ENCODE measurements around the gene SLC38A7. TPM values are rescaled to one million over a fixed set of nuclear protein-coding genes. Genes with fewer than 3 reads are reported as not detected.

Gene SLC38A7
- total and polyA plus RNA-seq, 2 of the 13 experiments (the other 11 are each of a cell fraction or from before 2014, with no cell fraction given): 13.2 to 14.1 TPM

- peak; percentile 55; the same call in 1 of the 2 replicates for TF ChIP-seq RXRB (CRISPR knock-in tag; IDR thresholded peaks at IDR 0.05; ENCODE audit: borderline replicate concordance)
- no peak for TF ChIP-seq ZNF10 (CRISPR knock-in tag; IDR thresholded peaks at IDR 0.05; ENCODE audit: borderline replicate concordance, low read depth)
- peak; percentile 82 for TF ChIP-seq SPEN (CRISPR knock-in tag; IDR thresholded peaks at IDR 0.05; ENCODE audit: low read depth)
- TF ChIP-seq ZNF276 (CRISPR knock-in tag; IDR thresholded peaks at IDR 0.05; ENCODE audit: low read depth): 0 out of 2 replicates have a peak, but pooled peaks have one; percentile 58
- TF ChIP-seq ZNF737 (CRISPR knock-in tag; IDR thresholded peaks at IDR 0.05; ENCODE audit: borderline replicate concordance): peak; percentile 77; the same call in 1 of the 2 replicates
- no peak for TF ChIP-seq ZNF615 (CRISPR knock-in tag; IDR thresholded peaks at IDR 0.05; ENCODE audit: borderline replicate concordance)
- peak; percentile 34 for TF ChIP-seq ZNF331 (CRISPR knock-in tag; IDR thresholded peaks at IDR 0.05)
- TF ChIP-seq ZNF33B (CRISPR knock-in tag; IDR thresholded peaks at IDR 0.05): peak; percentile 74; the same call in 1 of the 2 replicates
- TF ChIP-seq KDM5B (CRISPR knock-in tag; IDR thresholded peaks at IDR 0.05; ENCODE audit: borderline replicate concordance): peak; percentile 91; the same call in 1 of the 2 replicates
- TF ChIP-seq ZBTB8A (CRISPR knock-in tag; IDR thresholded peaks at IDR 0.05; ENCODE audit: borderline replicate concordance, low read depth): peak; percentile 63; the same call in 1 of the 2 replicates
- TF ChIP-seq ZNF609 (CRISPR knock-in tag; IDR thresholded peaks at IDR 0.05; ENCODE audit: borderline replicate concordance): 0 out of 2 replicates have a peak, but pooled peaks have one; percentile 12
- TF ChIP-seq ZXDC (CRISPR knock-in tag; IDR thresholded peaks at IDR 0.05): peak; percentile 66
- TF ChIP-seq FOXA1 (IDR thresholded peaks at IDR 0.05): no peak
- TF ChIP-seq FOXA1 (CRISPR knock-in tag; IDR thresholded peaks at IDR 0.05): 0 out of 2 replicates have a peak, but pooled peaks have one; percentile 21
- no peak for TF ChIP-seq ZNF839 (CRISPR knock-in tag; IDR thresholded peaks at IDR 0.05; ENCODE audit: borderline replicate concordance)
- no peak for TF ChIP-seq TERF1 (CRISPR knock-in tag; IDR thresholded peaks at IDR 0.05)
- peak; percentile 14 for TF ChIP-seq ZEB1 (IDR thresholded peaks at IDR 0.05; ENCODE audit: insufficient replicate concordance, low read depth)
Measured at GRCh38 chr16:58629733-58630640, 54.6 kb downstream of the SLC38A7 start, which contains the start of gene CNOT1 (continued).

All from HepG2 (cell line).